Astrocyte (in vitro differentiated cells and primary cell): ENCODE data around the gene CTSE.

ENCODE experiments used
- EZH2 ChIP-seq: IDR thresholded peaks from 2 replicates; pipeline ENCODE4 v1.6.1; 2012; ENCODE audit warnings: mild to moderate bottlenecking, low read length, inconsistent platforms; ENCODE audit not compliant: insufficient read depth
- TF ChIP-seq, protein P1 (sequence below): IDR thresholded peaks from 2 replicates; pipeline ENCODE4 v1.5.1; 2011; ENCODE audit warnings: low read depth, mild to moderate bottlenecking, inconsistent platforms, low read length, moderate library complexity; ENCODE audit not compliant: insufficient read depth

DNA sequence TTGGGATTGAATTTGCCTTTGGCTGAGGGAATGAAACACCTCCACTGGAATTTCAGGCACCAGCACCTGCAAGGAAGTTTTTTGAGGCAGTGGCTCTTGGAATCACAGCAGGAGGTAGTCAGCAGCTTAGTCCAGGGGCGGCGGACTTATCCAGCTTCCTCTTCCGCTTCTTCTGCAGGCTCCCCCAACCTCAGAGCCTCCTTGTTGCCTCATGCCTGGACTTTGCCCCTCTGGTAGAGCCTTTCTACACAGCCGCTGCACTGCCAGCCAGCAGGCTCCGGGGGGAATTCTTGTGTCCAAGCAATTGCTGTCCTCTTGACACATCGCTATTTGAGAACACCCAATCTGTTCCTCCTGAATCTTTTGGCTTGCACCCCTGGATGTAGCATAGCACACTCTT is 24.9 kb upstream of the CTSE start:
- TF ChIP-seq, protein P1, sequence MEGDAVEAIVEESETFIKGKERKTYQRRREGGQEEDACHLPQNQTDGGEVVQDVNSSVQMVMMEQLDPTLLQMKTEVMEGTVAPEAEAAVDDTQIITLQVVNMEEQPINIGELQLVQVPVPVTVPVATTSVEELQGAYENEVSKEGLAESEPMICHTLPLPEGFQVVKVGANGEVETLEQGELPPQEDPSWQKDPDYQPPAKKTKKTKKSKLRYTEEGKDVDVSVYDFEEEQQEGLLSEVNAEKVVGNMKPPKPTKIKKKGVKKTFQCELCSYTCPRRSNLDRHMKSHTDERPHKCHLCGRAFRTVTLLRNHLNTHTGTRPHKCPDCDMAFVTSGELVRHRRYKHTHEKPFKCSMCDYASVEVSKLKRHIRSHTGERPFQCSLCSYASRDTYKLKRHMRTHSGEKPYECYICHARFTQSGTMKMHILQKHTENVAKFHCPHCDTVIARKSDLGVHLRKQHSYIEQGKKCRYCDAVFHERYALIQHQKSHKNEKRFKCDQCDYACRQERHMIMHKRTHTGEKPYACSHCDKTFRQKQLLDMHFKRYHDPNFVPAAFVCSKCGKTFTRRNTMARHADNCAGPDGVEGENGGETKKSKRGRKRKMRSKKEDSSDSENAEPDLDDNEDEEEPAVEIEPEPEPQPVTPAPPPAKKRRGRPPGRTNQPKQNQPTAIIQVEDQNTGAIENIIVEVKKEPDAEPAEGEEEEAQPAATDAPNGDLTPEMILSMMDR = no peak
- no peak for TF ChIP-seq EZH2
